GM10847 (cell line): Measurements from ENCODE around the gene TUT4.

Source experiments
- POLR2A ChIP-seq: IDR thresholded peaks from 2 replicates; pipeline ENCODE4 v1.6.1; 2011; ENCODE audit not compliant: insufficient read length; ENCODE audit errors: extremely low read depth

Gene TUT4

GRCh38 chr1:52385376-52385775 lies 167.5 kb downstream of the TUT4 start:
- no peak for TF ChIP-seq POLR2A
